ENCODE data around the gene EMILIN1.

GRCh38 chr2:27134781-27135477 is 56.5 kb downstream of the EMILIN1 start:
- no peak for TF ChIP-seq CTCF (conservative IDR thresholded peaks at IDR 0.05; ENCODE audit: low read depth, low read length)
- TF ChIP-seq EZH2 (IDR thresholded peaks at IDR 0.05; ENCODE audit: borderline replicate concordance, low read depth, low read length, poor library complexity, severe bottlenecking): no peak
